Glutamatergic neuron (in vitro differentiated cells): ENCODE data around the gene DACT2. TPM values are rescaled to one million over a fixed set of nuclear protein-coding genes. Genes with fewer than 3 reads are reported as not detected.

ENCODE experiments used
- DNase-seq: peaks from one replicate; pipeline ENCODE4 v3.0.0; 2022
- H3K27ac Mint-ChIP-seq: one replicate; pipeline ENCODE4 v1.8.0; 2020; ENCODE audit warnings: mild to moderate bottlenecking, mixed read lengths, inconsistent platforms; ENCODE audit not compliant: unreplicated experiment
- H3K27me3 Mint-ChIP-seq: one replicate; pipeline ENCODE4 v1.8.0; 2020; ENCODE audit warnings: mild to moderate bottlenecking, moderate library complexity, mixed read lengths, inconsistent platforms; ENCODE audit not compliant: unreplicated experiment
- H3K36me3 Mint-ChIP-seq: one replicate; pipeline ENCODE4 v1.8.0; 2020; ENCODE audit warnings: mild to moderate bottlenecking, mixed read lengths, inconsistent platforms; ENCODE audit not compliant: unreplicated experiment
- H3K4me1 Mint-ChIP-seq: one replicate; pipeline ENCODE4 v1.8.0; 2020; ENCODE audit warnings: mild to moderate bottlenecking, low read depth, mixed read lengths, inconsistent platforms; ENCODE audit not compliant: unreplicated experiment
- H3K4me3 Mint-ChIP-seq: one replicate; pipeline ENCODE4 v1.8.0; 2020; ENCODE audit warnings: mild to moderate bottlenecking, mixed read lengths, inconsistent platforms; ENCODE audit not compliant: unreplicated experiment
- H3K9me3 Mint-ChIP-seq: one replicate; pipeline ENCODE4 v1.8.0; 2020; ENCODE audit warnings: mild to moderate bottlenecking, moderate library complexity, mixed read lengths, inconsistent platforms; ENCODE audit not compliant: unreplicated experiment
- total RNA-seq: library from RNA; stranded (reverse); fragmentation: NEBNext Ultra II Directional; extraction: Animal tissue kit (Norgen Biotek cat#: 25700); gene quantifications from one replicate; pipeline ENCODE4 v1.2.1, GENCODE V29; 2021; ENCODE audit not compliant: unreplicated experiment
- TF ChIP-seq, protein P1 (sequence below): fragments of 200-600 bp; sonication (generic); IDR thresholded peaks from one replicate; pipeline ENCODE4 v1.5.0; 2021; ENCODE audit not compliant: partially characterized antibody, unreplicated experiment

Gene DACT2
- total RNA-seq, 1 donor from 2014 or later: 0.22 TPM

DNA sequence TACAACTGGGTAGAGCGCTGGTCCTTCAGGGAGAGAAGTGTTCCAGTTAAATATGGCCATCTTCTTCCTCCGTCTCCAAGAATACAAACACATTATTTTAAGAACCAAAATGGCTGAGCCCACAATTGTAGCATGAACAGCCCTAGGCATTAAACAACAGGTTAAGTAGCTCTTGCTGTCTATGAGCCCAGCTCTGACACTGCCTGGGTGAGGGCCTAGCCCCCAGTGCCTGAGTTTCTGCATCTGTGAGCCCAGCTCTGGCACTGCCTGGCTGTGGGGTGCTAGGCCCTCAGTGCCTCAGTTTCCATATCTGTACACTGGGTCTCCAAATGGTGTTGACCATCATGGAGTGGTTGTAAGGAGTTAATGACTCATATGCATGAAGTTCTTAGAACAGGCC lies 24.8 kb upstream of the DACT2 start:
- H3K9me3 Mint-ChIP-seq: no peaks in the 10 kb centered on the region
- H3K4me1 Mint-ChIP-seq: peaks cover 4% of the 10 kb centered on the region
- TF ChIP-seq, protein P1, sequence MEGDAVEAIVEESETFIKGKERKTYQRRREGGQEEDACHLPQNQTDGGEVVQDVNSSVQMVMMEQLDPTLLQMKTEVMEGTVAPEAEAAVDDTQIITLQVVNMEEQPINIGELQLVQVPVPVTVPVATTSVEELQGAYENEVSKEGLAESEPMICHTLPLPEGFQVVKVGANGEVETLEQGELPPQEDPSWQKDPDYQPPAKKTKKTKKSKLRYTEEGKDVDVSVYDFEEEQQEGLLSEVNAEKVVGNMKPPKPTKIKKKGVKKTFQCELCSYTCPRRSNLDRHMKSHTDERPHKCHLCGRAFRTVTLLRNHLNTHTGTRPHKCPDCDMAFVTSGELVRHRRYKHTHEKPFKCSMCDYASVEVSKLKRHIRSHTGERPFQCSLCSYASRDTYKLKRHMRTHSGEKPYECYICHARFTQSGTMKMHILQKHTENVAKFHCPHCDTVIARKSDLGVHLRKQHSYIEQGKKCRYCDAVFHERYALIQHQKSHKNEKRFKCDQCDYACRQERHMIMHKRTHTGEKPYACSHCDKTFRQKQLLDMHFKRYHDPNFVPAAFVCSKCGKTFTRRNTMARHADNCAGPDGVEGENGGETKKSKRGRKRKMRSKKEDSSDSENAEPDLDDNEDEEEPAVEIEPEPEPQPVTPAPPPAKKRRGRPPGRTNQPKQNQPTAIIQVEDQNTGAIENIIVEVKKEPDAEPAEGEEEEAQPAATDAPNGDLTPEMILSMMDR: no peak
- no peak overlapping the region for H3K27ac Mint-ChIP-seq
- DNase-seq: no peak
- no peak overlapping the region for H3K4me3 Mint-ChIP-seq
- no peaks in the 10 kb centered on the region for H3K36me3 Mint-ChIP-seq
- peaks cover 3% of the 10 kb centered on the region for H3K27me3 Mint-ChIP-seq

DNA sequence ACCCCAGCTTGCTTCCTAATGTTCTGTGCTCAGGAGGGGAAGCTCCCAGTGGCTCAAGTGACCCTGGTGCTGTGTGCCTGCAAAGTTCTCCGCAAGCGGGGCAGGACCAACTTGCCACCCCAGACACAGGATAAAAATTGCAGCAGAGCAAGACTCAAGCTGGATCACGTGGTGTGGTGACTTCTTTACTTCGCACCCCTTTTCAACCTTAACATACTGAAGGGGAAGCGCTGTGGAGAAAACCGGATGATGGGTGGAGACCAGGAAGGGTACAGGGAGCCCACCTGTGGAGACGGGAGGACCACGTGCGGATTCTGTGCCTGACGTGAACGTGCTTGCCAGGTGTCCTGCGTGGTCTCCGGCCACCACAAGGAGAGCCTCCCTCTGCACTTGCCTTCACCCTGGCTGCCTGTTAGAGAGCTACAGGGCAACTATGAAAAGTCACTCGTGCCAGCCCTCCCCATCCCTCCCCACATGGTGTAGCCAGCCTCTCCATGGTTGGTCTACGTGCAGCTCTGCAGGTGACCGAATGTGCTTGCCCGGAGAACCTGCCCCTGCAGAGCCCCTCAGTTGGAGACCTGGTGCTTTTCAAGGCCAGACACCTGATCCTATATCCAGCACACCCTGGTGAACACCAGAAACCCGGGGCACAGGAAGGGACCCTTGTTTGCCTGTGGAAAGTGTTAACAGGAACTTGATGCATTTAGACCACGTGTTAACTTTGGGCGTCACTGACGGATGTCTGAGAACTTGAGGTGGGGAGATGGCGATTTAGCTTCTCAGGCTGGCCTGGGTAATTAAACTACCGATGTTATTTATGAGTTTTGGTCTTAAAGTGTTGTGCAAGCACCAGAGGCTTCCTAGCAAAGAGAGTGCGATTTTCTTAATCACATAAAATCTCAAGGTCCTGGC lies 23.9 kb upstream of the DACT2 start:
- Mint-ChIP-seq H3K36me3 (no peaks in the 10 kb centered on the region), H3K27ac (no peak overlapping the region)
- DNase-seq: no peak

DNA sequence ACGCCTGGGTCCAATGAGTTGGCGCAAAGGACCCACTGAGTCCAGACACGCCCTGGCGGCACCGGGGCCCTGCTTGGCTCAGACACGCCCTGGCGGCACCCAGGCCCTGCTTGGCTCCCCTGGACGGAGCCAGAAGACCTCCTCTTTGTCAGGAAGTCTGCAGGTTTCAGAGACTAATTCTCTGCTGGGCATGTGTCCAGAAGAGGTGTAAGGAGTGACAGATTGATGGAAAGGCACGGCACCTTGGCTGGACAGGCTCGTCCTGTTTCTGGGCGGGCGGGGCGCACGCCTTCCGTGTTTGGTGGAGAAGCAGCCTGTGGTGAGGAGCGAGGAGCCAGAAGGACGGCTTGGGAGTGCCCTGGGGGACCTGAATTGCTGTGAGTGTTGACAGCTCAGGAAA lies 23.1 kb upstream of the DACT2 start:
- DNase-seq: no peak
- Mint-ChIP-seq H3K4me3 (no peak overlapping the region), H3K27me3 (peaks cover 3% of the 10 kb centered on the region), H3K4me1 (peaks cover 4% of the 10 kb centered on the region), H3K36me3 (no peaks in the 10 kb centered on the region), H3K9me3 (no peaks in the 10 kb centered on the region), H3K27ac (no peak overlapping the region)
- TF ChIP-seq, protein P1: no peak

More for the DNA sequence above, 23.9 kb upstream of the DACT2 start:
- H3K4me1 Mint-ChIP-seq: peaks cover 4% of the 10 kb centered on the region
- peaks cover 3% of the 10 kb centered on the region for H3K27me3 Mint-ChIP-seq
- no peaks in the 10 kb centered on the region for H3K9me3 Mint-ChIP-seq
- H3K4me3 Mint-ChIP-seq: no peak overlapping the region
- TF ChIP-seq, protein P1: no peak

DNA sequence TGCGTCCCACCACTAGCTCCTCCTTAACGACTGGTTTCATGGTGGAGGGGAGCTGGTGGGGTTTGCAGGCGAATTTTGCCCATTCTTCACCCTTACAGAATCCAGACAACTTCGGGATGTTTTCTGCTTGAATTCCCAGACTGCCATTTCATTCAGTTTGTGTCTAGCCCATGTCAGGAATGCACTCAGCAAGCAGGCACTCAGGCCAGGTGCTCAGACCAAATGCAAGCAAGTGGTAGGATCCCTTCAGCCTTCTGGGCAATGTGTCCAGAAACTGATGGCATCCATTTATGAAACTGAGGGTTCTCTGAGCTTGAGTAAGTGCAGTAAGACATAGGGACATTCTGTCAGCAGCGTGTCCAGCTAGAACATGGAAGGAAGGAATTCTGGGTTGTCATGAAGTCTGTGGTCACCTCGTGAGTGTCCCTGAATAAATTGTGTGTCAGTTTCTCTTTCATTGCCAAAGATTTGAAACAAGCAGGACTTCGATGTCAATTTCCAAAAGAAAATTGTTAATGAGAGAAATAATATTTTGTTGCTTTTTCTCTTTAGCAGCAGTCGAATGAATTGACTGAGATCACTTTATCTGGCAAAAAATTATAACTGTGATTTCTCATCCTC lies 21.8 kb upstream of the DACT2 start:
- Mint-ChIP-seq H3K27me3 (peaks cover 3% of the 10 kb centered on the region), H3K4me1 (peaks cover 4% of the 10 kb centered on the region), H3K36me3 (no peaks in the 10 kb centered on the region), H3K4me3 (no peak overlapping the region), H3K9me3 (peaks cover 2% of the 10 kb centered on the region), H3K27ac (no peak overlapping the region)
- TF ChIP-seq, protein P1: no peak
- no peak for DNase-seq

DNA sequence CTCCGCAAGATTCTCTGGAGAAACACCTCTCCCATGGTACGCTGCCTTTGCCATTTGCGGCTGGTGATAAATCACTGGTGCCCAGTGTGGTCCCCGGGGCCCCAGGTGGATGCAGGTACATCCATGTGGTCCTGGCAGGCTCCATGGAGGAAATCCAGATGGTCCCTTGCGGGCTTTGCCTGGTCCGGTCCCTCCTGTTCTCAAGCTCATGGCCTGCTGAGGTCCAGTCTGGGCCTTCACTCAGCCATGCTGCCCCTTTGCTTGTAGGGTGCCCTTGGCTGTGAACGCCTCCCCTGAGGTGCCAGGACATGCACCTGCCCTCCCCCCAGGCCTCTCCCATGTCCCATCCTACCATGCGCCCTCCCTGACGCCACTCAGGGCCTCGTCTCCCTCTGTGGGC lies 21.2 kb upstream of the DACT2 start:
- H3K36me3 Mint-ChIP-seq: no peaks in the 10 kb centered on the region
- TF ChIP-seq, protein P1: no peak
- no peak overlapping the region for H3K27ac Mint-ChIP-seq
- H3K9me3 Mint-ChIP-seq: peaks cover 2% of the 10 kb centered on the region
- peaks cover 3% of the 10 kb centered on the region for H3K27me3 Mint-ChIP-seq
- DNase-seq: no peak
- H3K4me1 Mint-ChIP-seq: peaks cover 4% of the 10 kb centered on the region
- no peak overlapping the region for H3K4me3 Mint-ChIP-seq
